Neural cell (in vitro differentiated cells): Measurements from ENCODE around the gene RASGRP2. TPM values are rescaled to one million over a fixed set of nuclear protein-coding genes. Genes with fewer than 3 reads are reported as not detected.

ENCODE experiments used
- H2AFZ ChIP-seq: fragments of 200-600, 300-800 bp; sonication (generic), shearing (Covaris generic); 2 replicates; pipeline ENCODE4 v1.6.0; 2014; ENCODE audit warnings: low read depth, mild to moderate bottlenecking, antibody characterized with exemption, low read length, moderate library complexity
- H3F3A ChIP-seq: fragments of 200-600 bp; shearing (Covaris generic); 2 replicates; pipeline ENCODE4 v1.6.1; 2016; ENCODE audit warnings: mild to moderate bottlenecking, moderate library complexity, mixed read lengths, antibody characterized with exemption, low read length; ENCODE audit not compliant: insufficient read depth, poor library complexity, severe bottlenecking
- H3K27ac ChIP-seq: fragments of 200-600, 300-800 bp; sonication (generic), shearing (Covaris generic); 2 replicates; pipeline ENCODE4 v1.5.1; 2014; ENCODE audit warnings: mild to moderate bottlenecking, low read length, moderate library complexity
- H3K27me3 ChIP-seq: fragments of 300-800, 200-600 bp; sonication (generic), shearing (Covaris generic); 2 replicates; pipeline ENCODE4 v1.6.0; 2014; ENCODE audit warnings: mild to moderate bottlenecking, low read depth, low read length, moderate library complexity; ENCODE audit not compliant: insufficient read depth
- H3K36me3 ChIP-seq: fragments of 300-800, 200-600 bp; sonication (generic), shearing (Covaris generic); 2 replicates; pipeline ENCODE4 v1.5.1; 2014; ENCODE audit warnings: mild to moderate bottlenecking, antibody characterized with exemption, low read length, moderate library complexity; ENCODE audit not compliant: insufficient read depth
- H3K4me2 ChIP-seq: fragments of 300-800, 200-600 bp; sonication (generic), shearing (Covaris generic); 2 replicates; pipeline ENCODE4 v1.6.0; 2014; ENCODE audit warnings: mild to moderate bottlenecking, low read length
- H3K4me3 ChIP-seq: fragments of 300-800, 200-600 bp; sonication (generic), shearing (Covaris generic); 2 replicates; pipeline ENCODE4 v1.5.1; 2014; ENCODE audit warnings: mild to moderate bottlenecking, low read length, moderate library complexity
- H3K79me2 ChIP-seq: fragments of 200-600 bp; shearing (Covaris generic); replicated peaks from 2 replicates; pipeline ENCODE4 v1.6.0; 2014; ENCODE audit warnings: mild to moderate bottlenecking, low read length, moderate library complexity; ENCODE audit not compliant: insufficient read depth
- H3K9ac ChIP-seq: fragments of 300-800, 200-600 bp; sonication (generic), shearing (Covaris generic); 2 replicates; pipeline ENCODE4 v1.6.1; 2016; ENCODE audit warnings: mild to moderate bottlenecking, low read length, mixed read lengths
- H3K9me2 ChIP-seq: fragments of 200-600 bp; shearing (Covaris generic); 2 replicates; pipeline ENCODE4 v1.6.1; 2016; ENCODE audit warnings: mild to moderate bottlenecking, low read length, mixed read lengths; ENCODE audit not compliant: insufficient read depth
- H3K9me3 ChIP-seq: fragments of 200-600, 300-800 bp; sonication (generic), shearing (Covaris generic); 2 replicates; pipeline ENCODE4 v1.6.1; 2016; ENCODE audit warnings: mild to moderate bottlenecking, mixed run types, low read length, moderate library complexity, mixed read lengths
- H4K20me1 ChIP-seq: fragments of 200-600 bp; shearing (Covaris generic); 2 replicates; pipeline ENCODE4 v1.6.1; 2016; ENCODE audit warnings: mild to moderate bottlenecking, mixed run types; ENCODE audit not compliant: insufficient read depth
- EP300 ChIP-seq: fragments of 450-650 bp; conservative IDR thresholded peaks from 2 replicates; pipeline ENCODE4 v1.6.1; 2014; ENCODE audit warnings: antibody characterized with exemption, mild to moderate bottlenecking, moderate library complexity; ENCODE audit not compliant: poor library complexity, severe bottlenecking
- EZH2 ChIP-seq: fragments of 200-600, 300-800 bp; shearing (Covaris generic), sonication (generic); IDR thresholded peaks from 2 replicates; pipeline ENCODE4 v1.6.1; 2014; ENCODE audit warnings: antibody characterized with exemption, low read length, borderline replicate concordance, mild to moderate bottlenecking; ENCODE audit not compliant: insufficient read depth, poor library complexity, severe bottlenecking
- MXI1 ChIP-seq: fragments of 450-650 bp; conservative IDR thresholded peaks from 2 replicates; pipeline ENCODE4 v1.6.1; 2014; ENCODE audit warnings: antibody characterized with exemption, mild to moderate bottlenecking; ENCODE audit not compliant: poor library complexity, severe bottlenecking
- POLR2AphosphoS5 ChIP-seq: IDR thresholded peaks from 2 replicates; pipeline ENCODE4 v1.6.1; 2012
- RAD21 ChIP-seq: fragments of 450-650 bp; conservative IDR thresholded peaks from 2 replicates; pipeline ENCODE4 v1.6.1; 2014; ENCODE audit warnings: antibody characterized with exemption, mild to moderate bottlenecking, moderate library complexity
- SMC3 ChIP-seq: fragments of 450-650 bp; conservative IDR thresholded peaks from 2 replicates; pipeline ENCODE4 v1.6.1; 2014; ENCODE audit warnings: antibody characterized with exemption, mild to moderate bottlenecking, moderate library complexity; ENCODE audit not compliant: poor library complexity
- TAF1 ChIP-seq: IDR thresholded peaks from 2 replicates; pipeline ENCODE4 v1.6.1; 2012; ENCODE audit warnings: low read depth
- polyA plus RNA-seq: library from polyadenylated mRNA; depleted of rRNA; stranded (reverse); fragments of >200 nt; gene quantifications from 2 replicates; pipeline ENCODE4 v1.2.3, GENCODE V29; 2014
- TF ChIP-seq, protein P1 (sequence below): IDR thresholded peaks from 2 replicates; pipeline ENCODE4 v1.6.1; 2012; ENCODE audit warnings: borderline replicate concordance
- TF ChIP-seq, protein P2 (sequence below): fragments of 450-650 bp; IDR thresholded peaks from 2 replicates; pipeline ENCODE4 v1.5.1; 2014; ENCODE audit warnings: antibody characterized with exemption, mild to moderate bottlenecking, moderate library complexity; ENCODE audit not compliant: poor library complexity, severe bottlenecking

RASGRP2 gene
- polyA plus RNA-seq, 1 donor from 2014 or later = 4.5 TPM

DNA sequence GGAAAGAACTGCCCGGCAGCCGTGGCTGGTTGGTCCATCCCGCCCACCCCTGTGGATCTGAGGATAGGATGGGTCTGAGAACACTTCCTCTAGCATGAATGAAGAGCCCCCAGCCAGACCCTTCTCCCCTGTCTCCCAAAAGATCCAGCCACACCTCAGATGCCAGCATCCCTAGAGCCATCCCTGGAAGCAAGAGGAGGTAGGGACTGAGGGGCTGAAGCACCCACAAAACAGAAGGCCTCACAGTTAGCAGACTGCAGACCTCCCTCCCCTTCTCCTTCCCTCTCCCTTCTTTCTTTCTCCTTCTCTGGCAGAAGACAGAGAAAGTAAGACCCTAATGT, 22.6 kb downstream of the RASGRP2 start:
- no peak overlapping the region for H2AFZ ChIP-seq
- peak overlapping the region; percentile 91 for H3K4me3 ChIP-seq
- H3K9me3 ChIP-seq = no peaks in the 10 kb centered on the region
- no peak for TF ChIP-seq POLR2AphosphoS5
- no peak for TF ChIP-seq SMC3
- no peak for TF ChIP-seq RAD21
- TF ChIP-seq, protein P1, sequence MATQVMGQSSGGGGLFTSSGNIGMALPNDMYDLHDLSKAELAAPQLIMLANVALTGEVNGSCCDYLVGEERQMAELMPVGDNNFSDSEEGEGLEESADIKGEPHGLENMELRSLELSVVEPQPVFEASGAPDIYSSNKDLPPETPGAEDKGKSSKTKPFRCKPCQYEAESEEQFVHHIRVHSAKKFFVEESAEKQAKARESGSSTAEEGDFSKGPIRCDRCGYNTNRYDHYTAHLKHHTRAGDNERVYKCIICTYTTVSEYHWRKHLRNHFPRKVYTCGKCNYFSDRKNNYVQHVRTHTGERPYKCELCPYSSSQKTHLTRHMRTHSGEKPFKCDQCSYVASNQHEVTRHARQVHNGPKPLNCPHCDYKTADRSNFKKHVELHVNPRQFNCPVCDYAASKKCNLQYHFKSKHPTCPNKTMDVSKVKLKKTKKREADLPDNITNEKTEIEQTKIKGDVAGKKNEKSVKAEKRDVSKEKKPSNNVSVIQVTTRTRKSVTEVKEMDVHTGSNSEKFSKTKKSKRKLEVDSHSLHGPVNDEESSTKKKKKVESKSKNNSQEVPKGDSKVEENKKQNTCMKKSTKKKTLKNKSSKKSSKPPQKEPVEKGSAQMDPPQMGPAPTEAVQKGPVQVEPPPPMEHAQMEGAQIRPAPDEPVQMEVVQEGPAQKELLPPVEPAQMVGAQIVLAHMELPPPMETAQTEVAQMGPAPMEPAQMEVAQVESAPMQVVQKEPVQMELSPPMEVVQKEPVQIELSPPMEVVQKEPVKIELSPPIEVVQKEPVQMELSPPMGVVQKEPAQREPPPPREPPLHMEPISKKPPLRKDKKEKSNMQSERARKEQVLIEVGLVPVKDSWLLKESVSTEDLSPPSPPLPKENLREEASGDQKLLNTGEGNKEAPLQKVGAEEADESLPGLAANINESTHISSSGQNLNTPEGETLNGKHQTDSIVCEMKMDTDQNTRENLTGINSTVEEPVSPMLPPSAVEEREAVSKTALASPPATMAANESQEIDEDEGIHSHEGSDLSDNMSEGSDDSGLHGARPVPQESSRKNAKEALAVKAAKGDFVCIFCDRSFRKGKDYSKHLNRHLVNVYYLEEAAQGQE = no peak
- TF ChIP-seq, protein P2, sequence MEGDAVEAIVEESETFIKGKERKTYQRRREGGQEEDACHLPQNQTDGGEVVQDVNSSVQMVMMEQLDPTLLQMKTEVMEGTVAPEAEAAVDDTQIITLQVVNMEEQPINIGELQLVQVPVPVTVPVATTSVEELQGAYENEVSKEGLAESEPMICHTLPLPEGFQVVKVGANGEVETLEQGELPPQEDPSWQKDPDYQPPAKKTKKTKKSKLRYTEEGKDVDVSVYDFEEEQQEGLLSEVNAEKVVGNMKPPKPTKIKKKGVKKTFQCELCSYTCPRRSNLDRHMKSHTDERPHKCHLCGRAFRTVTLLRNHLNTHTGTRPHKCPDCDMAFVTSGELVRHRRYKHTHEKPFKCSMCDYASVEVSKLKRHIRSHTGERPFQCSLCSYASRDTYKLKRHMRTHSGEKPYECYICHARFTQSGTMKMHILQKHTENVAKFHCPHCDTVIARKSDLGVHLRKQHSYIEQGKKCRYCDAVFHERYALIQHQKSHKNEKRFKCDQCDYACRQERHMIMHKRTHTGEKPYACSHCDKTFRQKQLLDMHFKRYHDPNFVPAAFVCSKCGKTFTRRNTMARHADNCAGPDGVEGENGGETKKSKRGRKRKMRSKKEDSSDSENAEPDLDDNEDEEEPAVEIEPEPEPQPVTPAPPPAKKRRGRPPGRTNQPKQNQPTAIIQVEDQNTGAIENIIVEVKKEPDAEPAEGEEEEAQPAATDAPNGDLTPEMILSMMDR = no peak
- no peak for TF ChIP-seq EP300
- no peak for TF ChIP-seq MXI1
- TF ChIP-seq EZH2 = no peak
- no peak for TF ChIP-seq TAF1
- H3K9me2 ChIP-seq = no peaks in the 10 kb centered on the region
- H3K36me3 ChIP-seq = no peaks in the 10 kb centered on the region
- H3K79me2 ChIP-seq = peaks cover 59% of the 10 kb centered on the region
- H4K20me1 ChIP-seq = peaks cover 18% of the 10 kb centered on the region
- H3K27ac ChIP-seq = peak overlapping the region; percentile 96
- no peaks in the 10 kb centered on the region for H3F3A ChIP-seq
- peak overlapping the region; percentile 91 for H3K4me2 ChIP-seq
- peak overlapping the region; percentile 97 for H3K9ac ChIP-seq
- H3K27me3 ChIP-seq = no peaks in the 10 kb centered on the region

DNA sequence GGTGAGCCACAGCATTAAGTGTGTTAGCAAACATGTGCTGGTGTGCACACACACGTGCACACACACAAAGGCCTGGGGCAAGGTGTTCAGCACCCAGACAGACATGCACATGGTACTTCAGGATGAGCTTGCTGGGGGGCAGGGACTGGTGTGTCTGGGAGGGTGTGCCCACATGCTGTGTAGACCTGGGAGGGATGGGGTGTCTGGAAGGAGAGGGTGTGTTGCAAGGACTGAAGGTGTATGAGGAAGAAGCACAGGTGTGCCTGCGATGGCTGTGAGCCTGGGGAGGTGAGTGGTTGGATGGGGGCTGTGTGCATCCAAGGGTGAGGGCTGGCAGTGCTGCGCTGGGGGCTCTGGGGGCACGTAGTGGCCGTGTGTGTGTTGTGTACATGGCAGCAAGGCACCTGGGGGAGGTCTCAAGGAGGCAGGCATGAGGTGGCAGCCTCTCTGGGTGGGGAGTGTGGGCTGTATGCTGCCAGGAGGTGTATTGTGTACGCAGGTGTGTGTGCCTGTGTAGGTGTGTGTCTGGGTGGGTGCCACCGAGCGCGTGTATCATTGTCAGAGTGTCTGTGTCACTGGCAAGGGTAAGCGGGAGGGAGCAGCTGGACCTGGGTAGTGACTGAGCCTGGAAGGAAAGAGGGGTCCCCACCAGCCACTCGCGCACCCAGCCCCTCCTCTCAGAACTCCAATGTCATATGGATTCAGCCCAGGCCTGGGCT, 23.1 kb downstream of the RASGRP2 start:
- H3K9me2 ChIP-seq = no peaks in the 10 kb centered on the region
- peak overlapping the region; percentile 91 for H3K4me3 ChIP-seq
- no peak for TF ChIP-seq MXI1
- no peaks in the 10 kb centered on the region for H3K36me3 ChIP-seq
- H3K9me3 ChIP-seq = no peaks in the 10 kb centered on the region
- H3K4me2 ChIP-seq = peak overlapping the region; percentile 91
- peak overlapping the region; percentile 97 for H3K9ac ChIP-seq
- H3K27ac ChIP-seq = peak overlapping the region; percentile 96
- peaks cover 59% of the 10 kb centered on the region for H3K79me2 ChIP-seq
- H4K20me1 ChIP-seq = peaks cover 19% of the 10 kb centered on the region
- H2AFZ ChIP-seq = no peak overlapping the region
- no peaks in the 10 kb centered on the region for H3F3A ChIP-seq
- H3K27me3 ChIP-seq = no peaks in the 10 kb centered on the region
